ENCODE measurements around the gene LCP2. TPM values are rescaled to one million over a fixed set of nuclear protein-coding genes. Genes with fewer than 3 reads are reported as not detected.

Gene LCP2
- total and polyA plus RNA-seq, 2 of the 4 experiments (the other 2 are of a cell fraction) = not detected

DNA sequence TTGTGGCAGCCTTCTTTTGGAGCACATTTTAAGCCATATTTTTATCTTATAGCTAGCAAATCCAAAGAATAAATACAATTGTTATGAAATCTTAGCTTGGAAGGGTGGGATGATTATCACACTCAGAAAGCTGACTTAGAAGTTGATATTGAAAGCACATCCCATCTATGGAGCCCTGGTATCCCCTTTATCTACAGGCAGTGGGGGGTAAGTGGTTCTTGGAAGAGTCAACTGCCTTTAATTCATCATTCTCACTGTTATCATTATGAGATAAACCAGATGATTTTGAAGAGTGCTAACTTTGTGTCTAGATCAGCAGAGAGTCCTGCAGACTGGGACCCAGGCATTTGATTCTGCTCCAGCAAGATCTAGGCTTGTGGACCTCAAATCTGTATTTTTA is 3.0 kb downstream of the LCP2 start:
- intact Hi-C loops (cut with micrococcal nuclease) (no loop called here), in situ Hi-C loops (cut with MboI; ENCODE audit: low sequenced_read_pairs) (no loop called here), dilution Hi-C loops (cut with HindIII; ENCODE audit: low sequenced_read_pairs, unreplicated experiment) (no loop called here)
- Histone ChIP-seq H3K4me3 (ENCODE audit: insufficient read depth, low read depth, low read length) (no peak overlapping the region), H2AFZ (replicated peaks; ENCODE audit: low read length, poor library complexity) (no peak overlapping the region), H3K4me1 (ENCODE audit: control insufficient read depth, insufficient read depth, low read length) (no peaks in the 10 kb centered on the region), H3K4me2 (ENCODE audit: low read depth, low read length) (no peak overlapping the region), H2BK5ac (ENCODE audit: low read depth, low read length, poor library complexity, severe bottlenecking) (no peak overlapping the region), H3K9me1 (ENCODE audit: insufficient read depth, low read length) (no peaks in the 10 kb centered on the region), H3K14ac (replicated peaks; ENCODE audit: low read depth, low read length) (no peak overlapping the region), H3K56ac (ENCODE audit: extremely low read depth, insufficient read depth, low read length) (no peak overlapping the region), H3K23ac (ENCODE audit: low read depth, low read length) (no peak overlapping the region), H3K18ac (ENCODE audit: low read depth, low read length) (no peak overlapping the region), H3K27ac (ENCODE audit: insufficient read depth, low read length) (no peak overlapping the region), H4K20me1 (ENCODE audit: insufficient read depth, low read length) (no peaks in the 10 kb centered on the region), H2AK9ac (replicated peaks; ENCODE audit: low read depth, low read length, poor library complexity) (no peak overlapping the region), H4K5ac (ENCODE audit: low read depth, low read length) (no peak overlapping the region), H3K4ac (ENCODE audit: low read depth, low read length) (no peak overlapping the region), H4K8ac (ENCODE audit: low read depth in 2 of 2, low read length in 2 of 2) (no peak overlapping the region), H3K9me3 (ENCODE audit: control insufficient read depth, insufficient read depth, low read length) (no peaks in the 10 kb centered on the region), H2BK120ac (ENCODE audit: low read depth, low read length) (no peak overlapping the region), H3K27me3 (ENCODE audit: control insufficient read depth, insufficient read depth, low read length) (no peaks in the 10 kb centered on the region), H3K9ac (ENCODE audit: low read depth, low read length) (no peak overlapping the region), H2AK5ac (ENCODE audit: low read depth, low read length) (no peak overlapping the region), H3K79me1 (ENCODE audit: low read depth in 1 of 2, low read length in 2 of 2) (no peaks in the 10 kb centered on the region), H3K36me3 (ENCODE audit: control insufficient read depth, insufficient read depth, low read length) (no peaks in the 10 kb centered on the region), H2BK15ac (ENCODE audit: low read depth, low read length) (no peak overlapping the region), H2BK20ac (ENCODE audit: low read depth, low read length) (no peak overlapping the region), H4K91ac (ENCODE audit: insufficient read depth, low read depth, low read length) (no peak overlapping the region)
- no peak for DNase-seq
- CTCF ChIA-PET = no interaction called here
- POLR2A ChIA-PET (ENCODE audit: unreplicated experiment) = no interaction called here
- no peak for TF ChIP-seq MAZ (IDR thresholded peaks at IDR 0.05; ENCODE audit: borderline replicate concordance, low read depth, low read length)
- TF ChIP-seq FOS (IDR thresholded peaks at IDR 0.05; ENCODE audit: low read depth, low read length) = no peak
- TF ChIP-seq SMC3 (IDR thresholded peaks at IDR 0.05; ENCODE audit: low read depth, low read length) = no peak
- TF ChIP-seq RCOR1 (IDR thresholded peaks at IDR 0.05; ENCODE audit: insufficient replicate concordance, low read length) = no peak
- TF ChIP-seq BHLHE40 (IDR thresholded peaks at IDR 0.05; ENCODE audit: low read depth, low read length) = no peak
- no peak for TF ChIP-seq POLR2A (IDR thresholded peaks at IDR 0.05; ENCODE audit: low read depth, low read length)
- no peak for TF ChIP-seq MAFK (IDR thresholded peaks at IDR 0.05; ENCODE audit: low read depth, low read length)
- TF ChIP-seq, protein P1, sequence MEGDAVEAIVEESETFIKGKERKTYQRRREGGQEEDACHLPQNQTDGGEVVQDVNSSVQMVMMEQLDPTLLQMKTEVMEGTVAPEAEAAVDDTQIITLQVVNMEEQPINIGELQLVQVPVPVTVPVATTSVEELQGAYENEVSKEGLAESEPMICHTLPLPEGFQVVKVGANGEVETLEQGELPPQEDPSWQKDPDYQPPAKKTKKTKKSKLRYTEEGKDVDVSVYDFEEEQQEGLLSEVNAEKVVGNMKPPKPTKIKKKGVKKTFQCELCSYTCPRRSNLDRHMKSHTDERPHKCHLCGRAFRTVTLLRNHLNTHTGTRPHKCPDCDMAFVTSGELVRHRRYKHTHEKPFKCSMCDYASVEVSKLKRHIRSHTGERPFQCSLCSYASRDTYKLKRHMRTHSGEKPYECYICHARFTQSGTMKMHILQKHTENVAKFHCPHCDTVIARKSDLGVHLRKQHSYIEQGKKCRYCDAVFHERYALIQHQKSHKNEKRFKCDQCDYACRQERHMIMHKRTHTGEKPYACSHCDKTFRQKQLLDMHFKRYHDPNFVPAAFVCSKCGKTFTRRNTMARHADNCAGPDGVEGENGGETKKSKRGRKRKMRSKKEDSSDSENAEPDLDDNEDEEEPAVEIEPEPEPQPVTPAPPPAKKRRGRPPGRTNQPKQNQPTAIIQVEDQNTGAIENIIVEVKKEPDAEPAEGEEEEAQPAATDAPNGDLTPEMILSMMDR (conservative IDR thresholded peaks at IDR 0.05; ENCODE audit: low read depth, low read length) = no peak
- no peak for TF ChIP-seq CHD1 (IDR thresholded peaks at IDR 0.05; ENCODE audit: low read depth, low read length)
- no TSS peak for BruUV-seq (replicated peaks)
- ATAC-seq (ENCODE audit: low read depth) = no peak
